Measurements from ENCODE around the gene NOP16.

Gene NOP16

GRCh38 chr5:176383248-176383905 is 5.0 kb downstream of the NOP16 start:
- no peak for DNase-seq (ENCODE audit: low spot score)
- TF ChIP-seq, protein P1, sequence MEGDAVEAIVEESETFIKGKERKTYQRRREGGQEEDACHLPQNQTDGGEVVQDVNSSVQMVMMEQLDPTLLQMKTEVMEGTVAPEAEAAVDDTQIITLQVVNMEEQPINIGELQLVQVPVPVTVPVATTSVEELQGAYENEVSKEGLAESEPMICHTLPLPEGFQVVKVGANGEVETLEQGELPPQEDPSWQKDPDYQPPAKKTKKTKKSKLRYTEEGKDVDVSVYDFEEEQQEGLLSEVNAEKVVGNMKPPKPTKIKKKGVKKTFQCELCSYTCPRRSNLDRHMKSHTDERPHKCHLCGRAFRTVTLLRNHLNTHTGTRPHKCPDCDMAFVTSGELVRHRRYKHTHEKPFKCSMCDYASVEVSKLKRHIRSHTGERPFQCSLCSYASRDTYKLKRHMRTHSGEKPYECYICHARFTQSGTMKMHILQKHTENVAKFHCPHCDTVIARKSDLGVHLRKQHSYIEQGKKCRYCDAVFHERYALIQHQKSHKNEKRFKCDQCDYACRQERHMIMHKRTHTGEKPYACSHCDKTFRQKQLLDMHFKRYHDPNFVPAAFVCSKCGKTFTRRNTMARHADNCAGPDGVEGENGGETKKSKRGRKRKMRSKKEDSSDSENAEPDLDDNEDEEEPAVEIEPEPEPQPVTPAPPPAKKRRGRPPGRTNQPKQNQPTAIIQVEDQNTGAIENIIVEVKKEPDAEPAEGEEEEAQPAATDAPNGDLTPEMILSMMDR (IDR thresholded peaks at IDR 0.05; ENCODE audit: extremely low read depth, missing control alignments): no peak

DNA sequence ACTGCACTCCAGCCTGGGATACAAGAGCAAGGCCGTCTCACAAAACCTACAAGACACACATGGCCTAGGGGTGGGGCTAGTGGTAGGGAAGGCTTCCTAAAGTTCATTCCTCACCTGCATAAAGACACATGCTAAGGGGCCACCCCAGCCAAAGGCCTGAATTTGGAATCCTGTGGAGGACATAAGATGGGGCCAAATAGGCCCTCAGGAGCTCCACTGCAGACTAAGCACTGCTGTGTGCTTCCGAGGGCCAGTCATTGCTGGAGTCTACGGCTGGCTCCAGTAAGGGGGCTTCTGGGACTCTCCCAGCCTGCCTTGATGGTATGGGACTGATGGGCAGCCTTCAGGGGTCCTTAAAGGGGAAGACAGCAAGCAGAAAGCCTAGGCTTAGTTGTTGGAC is 5.7 kb downstream of the NOP16 start:
- TF ChIP-seq, protein P1 (IDR thresholded peaks at IDR 0.05; ENCODE audit: extremely low read depth, missing control alignments): no peak

GRCh38 chr5:176381979-176382378 is 6.4 kb downstream of the NOP16 start:
- TF ChIP-seq, protein P1 (IDR thresholded peaks at IDR 0.05; ENCODE audit: extremely low read depth, missing control alignments): no peak
- DNase-seq (ENCODE audit: low spot score): no peak

More for the DNA sequence above, 5.7 kb downstream of the NOP16 start:
- DNase-seq (ENCODE audit: low spot score): no peak

DNA sequence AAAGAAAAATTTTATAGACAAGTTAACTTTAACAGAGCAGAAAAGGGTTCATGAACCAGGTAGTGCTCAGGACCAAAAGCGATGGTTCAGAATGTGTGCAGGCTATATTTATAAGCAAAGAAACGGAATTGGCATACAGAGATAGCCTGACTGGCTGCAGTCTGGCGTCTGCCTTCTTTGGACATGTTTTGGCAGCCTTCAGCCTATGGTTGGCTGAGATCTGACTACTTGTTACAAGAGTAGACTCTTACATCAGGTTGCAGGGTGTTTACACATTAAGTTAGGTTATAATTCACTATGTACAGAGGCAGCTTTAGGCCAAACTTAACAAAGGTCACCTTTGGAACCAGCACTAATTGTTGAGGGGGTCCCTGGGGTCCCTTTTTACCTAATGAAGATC is 7.0 kb downstream of the NOP16 start:
- TF ChIP-seq, protein P1 (IDR thresholded peaks at IDR 0.05; ENCODE audit: extremely low read depth, missing control alignments): no peak
- DNase-seq (ENCODE audit: low spot score): no peak

- TF ChIP-seq, protein P1 (IDR thresholded peaks at IDR 0.05; ENCODE audit: extremely low read depth, missing control alignments): no peak
- DNase-seq (ENCODE audit: low spot score): peak; percentile 43
Observed at GRCh38 chr5:176379881-176380280, 8.5 kb downstream of the NOP16 start.

DNA sequence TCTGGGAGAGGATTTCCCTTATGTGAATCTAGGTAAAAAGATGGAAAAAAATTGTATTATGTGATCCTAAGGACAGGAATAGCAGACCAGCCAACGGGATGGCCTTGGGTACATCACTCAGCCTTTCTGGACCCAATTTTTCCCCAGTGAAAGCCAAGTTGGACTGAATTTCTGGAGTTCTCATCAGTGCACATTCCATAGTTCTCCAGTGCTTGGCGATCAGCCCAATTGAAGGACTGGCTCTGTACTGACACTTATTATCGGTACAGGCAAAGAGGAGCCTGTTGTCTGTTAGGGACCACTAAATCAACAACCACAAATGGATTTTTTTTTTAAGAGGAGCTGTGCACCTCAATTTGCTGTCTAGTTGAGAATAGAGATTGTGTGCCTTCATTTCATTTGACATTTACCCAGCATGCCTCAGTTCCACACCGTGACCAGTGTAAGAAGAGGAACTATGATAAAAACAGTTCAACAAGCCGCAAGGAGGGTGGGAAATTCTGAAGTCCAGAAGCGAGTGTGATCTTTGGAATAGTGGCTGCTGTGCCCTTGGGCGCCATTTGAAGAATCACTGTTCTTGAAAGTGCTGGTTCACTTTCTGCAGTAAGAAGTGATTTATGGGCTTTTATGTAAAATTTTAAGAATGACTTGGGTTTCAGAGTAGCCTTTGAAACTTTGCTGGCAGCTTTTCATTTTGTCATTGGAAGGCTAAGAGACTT is 15.1 kb downstream of the NOP16 start:
- TF ChIP-seq, protein P1 (IDR thresholded peaks at IDR 0.05; ENCODE audit: extremely low read depth, missing control alignments): no peak
- no peak for DNase-seq (ENCODE audit: low spot score)
